Peyer's patch (tissue), 4 donors: Measurements from ENCODE around the gene SAPCD2. TPM values are rescaled to one million over a fixed set of nuclear protein-coding genes. Genes with fewer than 3 reads are reported as not detected.

Experiments used
- DNase-seq, 3 donors: peaks; one replicate each; pipeline ENCODE4 v3.0.0-alpha.2; 2017 to 2019
- H3K27ac ChIP-seq, 4 donors: fragments of 200-600 bp; sonication (generic); one replicate each; pipeline ENCODE4 v1.5.1; 2016 to 2019
- H3K27me3 ChIP-seq, 2 donors: fragments of 200-600 bp; sonication (generic); one replicate each; pipeline ENCODE4 v1.5.1; 2019
- H3K36me3 ChIP-seq, 3 donors: fragments of 200-600 bp; sonication (generic); one replicate each; pipeline ENCODE4 v1.5.1; 2016 to 2019
- H3K4me1 ChIP-seq, 4 donors: fragments of 200-600 bp; sonication (generic); one replicate each; pipeline ENCODE4 v1.5.1; 2016 to 2019
- H3K4me3 ChIP-seq, 4 donors: fragments of 200-600 bp; sonication (generic); 1 replicate in 3 of 4; 2 replicates in 1 of 4; pipeline ENCODE4 v1.5.1; 2016 to 2019; ENCODE audit warnings: mild to moderate bottlenecking in 1 of 4
- H3K9me3 ChIP-seq, 4 donors: fragments of 200-600 bp; sonication (generic); one replicate each; pipeline ENCODE4 v1.5.1; 2016 to 2019; ENCODE audit warnings: mild to moderate bottlenecking in 1 of 4
- CTCF ChIP-seq, 6 experiments: fragments of 450-650 bp in 4 of 6; fragments of 200-600 bp in 2 of 6; sonication (generic) in 1 of 6; IDR thresholded peaks; one replicate each; pipeline ENCODE4 v1.5.1; 2017 to 2019; ENCODE audit warnings: antibody characterized with exemption in 6 of 6, mild to moderate bottlenecking in 3 of 6, moderate library complexity in 1 of 6
- POLR2A ChIP-seq, 2 donors: fragments of 450-650 bp; IDR thresholded peaks; one replicate each; pipeline ENCODE4 v1.5.1; 2017; ENCODE audit warnings: antibody characterized with exemption in 2 of 2, mild to moderate bottlenecking in 2 of 2, moderate library complexity in 2 of 2
- total RNA-seq, 4 donors: library from RNA; depleted of rRNA; stranded (reverse); fragments of >200 nt; gene quantifications; one replicate each; pipeline ENCODE4 v1.1.0, GENCODE V29; 2016

Gene SAPCD2
- total RNA-seq, 4 donors from 2014 or later, result 5.6 to 12.4 (median 7.9) TPM

- Histone ChIP-seq H3K4me1 (no peaks in the 10 kb centered on the region), H3K9me3 (no peaks in the 10 kb centered on the region), H3K27ac (no peak overlapping the region), H3K4me3 (no peak overlapping the region), H3K27me3 (no peaks in the 10 kb centered on the region), H3K36me3 (peaks cover 0 to 97% (median 0%) of the 10 kb centered on the region in 3 donors)
- TF ChIP-seq CTCF (IDR thresholded peaks at IDR 0.05), result no peak
- TF ChIP-seq POLR2A (IDR thresholded peaks at IDR 0.05), result no peak
- no peak for DNase-seq
These were observed 35.7 kb upstream of the SAPCD2 start for GRCh38 chr9:137105814-137106661.

- no peak overlapping the region for H3K4me3 ChIP-seq
- no peaks in the 10 kb centered on the region for H3K9me3 ChIP-seq
- DNase-seq, result no peak
- no peaks in the 10 kb centered on the region for H3K4me1 ChIP-seq
- H3K27ac ChIP-seq, result no peak overlapping the region
- TF ChIP-seq CTCF (IDR thresholded peaks at IDR 0.05), result no peak
- TF ChIP-seq POLR2A (IDR thresholded peaks at IDR 0.05), result no peak
- H3K36me3 ChIP-seq, result peaks cover 0 to 94% (median 0%) of the 10 kb centered on the region in 3 donors
- H3K27me3 ChIP-seq, result no peaks in the 10 kb centered on the region
These were observed 33.0 kb upstream of the SAPCD2 start for GRCh38 chr9:137103206-137103999.

- TF ChIP-seq CTCF (IDR thresholded peaks at IDR 0.05), result no peak
- no peak for TF ChIP-seq POLR2A (IDR thresholded peaks at IDR 0.05)
- H3K9me3 ChIP-seq, result no peaks in the 10 kb centered on the region
- peaks cover 0 to 4% (median 0%) of the 10 kb centered on the region in 4 donors for H3K4me1 ChIP-seq
- no peak for DNase-seq
- no peak overlapping the region for H3K4me3 ChIP-seq
- no peaks in the 10 kb centered on the region for H3K27me3 ChIP-seq
- no peak overlapping the region for H3K27ac ChIP-seq
- peaks cover 0 to 80% (median 0%) of the 10 kb centered on the region in 3 donors for H3K36me3 ChIP-seq
These were observed 28.9 kb upstream of the SAPCD2 start for GRCh38 chr9:137099231-137099630.

GRCh38 chr9:137097761-137098462 is 27.6 kb upstream of the SAPCD2 start:
- no peak for DNase-seq
- no peak overlapping the region for H3K4me3 ChIP-seq
- TF ChIP-seq POLR2A (IDR thresholded peaks at IDR 0.05) (no peak), CTCF (IDR thresholded peaks at IDR 0.05) (no peak)
- peaks cover 0 to 4% (median 0%) of the 10 kb centered on the region in 4 donors for H3K4me1 ChIP-seq
- H3K9me3 ChIP-seq, result no peaks in the 10 kb centered on the region
- no peaks in the 10 kb centered on the region for H3K27me3 ChIP-seq
- H3K27ac ChIP-seq, result no peak overlapping the region
- peaks cover 0 to 66% (median 0%) of the 10 kb centered on the region in 3 donors for H3K36me3 ChIP-seq

GRCh38 chr9:137096785-137097546 is 26.6 kb upstream of the SAPCD2 start:
- peak overlapping the region in 3 of 4 donors; percentile 59 to 80 (median 72) for H3K27ac ChIP-seq
- no peak for DNase-seq
- peaks cover 0 to 4% (median 0%) of the 10 kb centered on the region in 4 donors for H3K4me1 ChIP-seq
- peaks cover 0 to 57% (median 0%) of the 10 kb centered on the region in 3 donors for H3K36me3 ChIP-seq
- no peak overlapping the region for H3K4me3 ChIP-seq
- no peaks in the 10 kb centered on the region for H3K27me3 ChIP-seq
- H3K9me3 ChIP-seq, result no peaks in the 10 kb centered on the region
- TF ChIP-seq POLR2A (IDR thresholded peaks at IDR 0.05) (no peak), CTCF (IDR thresholded peaks at IDR 0.05) (no peak)
